SK-N-SH (cell line): Measurements from ENCODE around the gene C14orf93.

Source experiments
- CTCF ChIP-seq: fragments of 200-600 bp; sonication (generic); IDR thresholded peaks from 2 replicates; pipeline ENCODE4 v1.6.1; 2017; ENCODE audit warnings: antibody characterized with exemption, mild to moderate bottlenecking, moderate library complexity
- GABPA ChIP-seq: IDR thresholded peaks from 2 replicates; pipeline ENCODE4 v1.4.0; 2012; ENCODE audit warnings: low read depth, mild to moderate bottlenecking
- RFX5 ChIP-seq: IDR thresholded peaks from 2 replicates; pipeline ENCODE4 v1.6.1; 2012; ENCODE audit warnings: mild to moderate bottlenecking, improper control_type of control experiment, low read length

GRCh38 chr14:23017091-23017490, 7.1 kb upstream of the C14orf93 start:
- no peak for TF ChIP-seq GABPA
- TF ChIP-seq RFX5 = no peak
- TF ChIP-seq CTCF = no peak
